Measurements from ENCODE around the gene TP73. TPM values are rescaled to one million over a fixed set of nuclear protein-coding genes. Genes with fewer than 3 reads are reported as not detected.

The TP73 gene
- total and polyA plus RNA-seq, 2 donors (not counting 1 experiment from before 2014, with no cell fraction given) = 1.2 to 2.4 TPM

DNA sequence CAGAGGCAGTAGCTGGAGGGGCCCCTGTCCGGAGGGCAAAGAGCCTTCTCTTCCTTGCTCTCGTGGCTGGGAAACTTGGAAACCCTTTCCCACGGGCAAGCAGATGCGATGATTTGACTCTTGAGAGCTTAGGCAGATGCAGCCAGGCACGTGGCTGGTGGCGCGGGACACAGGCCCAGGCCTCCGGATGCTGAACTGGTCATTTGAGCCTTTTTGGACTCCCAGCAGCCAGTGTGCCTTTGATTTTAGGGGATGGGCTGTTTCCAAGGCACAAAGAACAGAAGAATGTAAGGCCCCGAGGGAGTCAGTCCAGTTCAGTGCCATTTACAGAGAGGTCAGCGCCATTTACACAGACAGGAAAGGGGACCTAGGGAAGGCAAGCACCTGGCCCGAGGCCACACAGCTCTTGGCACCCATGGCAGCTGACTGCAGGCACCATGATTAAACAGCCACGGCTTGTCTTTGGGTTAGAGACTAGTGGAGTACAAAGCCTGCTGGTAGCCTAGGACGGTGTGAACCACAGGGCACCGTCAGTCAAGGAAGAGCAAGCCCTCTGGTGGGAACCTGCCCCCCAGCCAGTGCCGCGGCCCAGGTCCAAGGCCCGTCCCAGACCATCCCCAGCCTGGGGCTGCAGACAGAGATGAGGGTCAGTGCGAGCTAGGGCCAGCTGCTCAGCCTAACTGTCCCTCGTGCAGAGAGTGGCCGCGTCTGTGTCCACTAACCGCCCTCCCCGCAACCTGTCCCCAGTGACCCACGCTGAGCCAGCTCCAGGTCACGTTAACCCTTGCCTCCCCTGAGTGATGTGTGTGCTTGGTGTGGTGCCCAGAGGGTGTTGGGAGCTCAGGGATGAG is 79.5 kb downstream of the TP73 start:
- Mint-ChIP-seq H3K4me3 (no peak overlapping the region), H3K27me3 (peaks cover 3% of the 10 kb centered on the region), H3K4me1 (no peaks in the 10 kb centered on the region), H3K9me3 (ENCODE audit: insufficient read depth) (no peaks in the 10 kb centered on the region), H3K27ac (no peak overlapping the region)
- no peak overlapping the region for H2AFZ ChIP-seq (ENCODE audit: insufficient read depth, low read depth, low read length, poor library complexity, severe bottlenecking)
- H3K9me3 ChIP-seq (ENCODE audit: control extremely low read depth in 1 of 3, control insufficient read depth in 2 of 3, insufficient read depth in 1 of 3, low read length in 2 of 3) = peaks cover 0 to 3% (median 0%) of the 10 kb centered on the region in 3 donors
- TF ChIP-seq, protein P1, sequence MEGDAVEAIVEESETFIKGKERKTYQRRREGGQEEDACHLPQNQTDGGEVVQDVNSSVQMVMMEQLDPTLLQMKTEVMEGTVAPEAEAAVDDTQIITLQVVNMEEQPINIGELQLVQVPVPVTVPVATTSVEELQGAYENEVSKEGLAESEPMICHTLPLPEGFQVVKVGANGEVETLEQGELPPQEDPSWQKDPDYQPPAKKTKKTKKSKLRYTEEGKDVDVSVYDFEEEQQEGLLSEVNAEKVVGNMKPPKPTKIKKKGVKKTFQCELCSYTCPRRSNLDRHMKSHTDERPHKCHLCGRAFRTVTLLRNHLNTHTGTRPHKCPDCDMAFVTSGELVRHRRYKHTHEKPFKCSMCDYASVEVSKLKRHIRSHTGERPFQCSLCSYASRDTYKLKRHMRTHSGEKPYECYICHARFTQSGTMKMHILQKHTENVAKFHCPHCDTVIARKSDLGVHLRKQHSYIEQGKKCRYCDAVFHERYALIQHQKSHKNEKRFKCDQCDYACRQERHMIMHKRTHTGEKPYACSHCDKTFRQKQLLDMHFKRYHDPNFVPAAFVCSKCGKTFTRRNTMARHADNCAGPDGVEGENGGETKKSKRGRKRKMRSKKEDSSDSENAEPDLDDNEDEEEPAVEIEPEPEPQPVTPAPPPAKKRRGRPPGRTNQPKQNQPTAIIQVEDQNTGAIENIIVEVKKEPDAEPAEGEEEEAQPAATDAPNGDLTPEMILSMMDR (IDR thresholded peaks at IDR 0.05) = no peak
- TF ChIP-seq EZH2 (IDR thresholded peaks at IDR 0.05; ENCODE audit: borderline replicate concordance, insufficient read depth, low read depth, low read length, poor library complexity, severe bottlenecking) = no peak
- no peaks in the 10 kb centered on the region for H4K20me1 ChIP-seq (ENCODE audit: control insufficient read depth, insufficient read depth, low read length, poor library complexity, severe bottlenecking)
- ATAC-seq (ENCODE audit: low read depth) (no peak), DNase-seq (no peak)
- no peak overlapping the region for H3K4me3 ChIP-seq (ENCODE audit: control extremely low read depth in 1 of 5, extremely low read depth in 1 of 5, insufficient read depth in 1 of 5, low read depth in 2 of 5, low read length in 4 of 5)
- ChIA-PET POLR2A (no interaction called here), CTCF (interaction anchor here (2.2 kb wide), 1 partner anchor 10 kb away, joined by 7 read pairs; no protein-coding TSS in a partner anchor)
- no peak overlapping the region for H3K9ac ChIP-seq (ENCODE audit: low read length)
- no peaks in the 10 kb centered on the region for H3K36me3 ChIP-seq (replicated peaks in 1 of 2; ENCODE audit: control extremely low read depth in 1 of 2, control insufficient read depth in 1 of 2, extremely low read depth in 1 of 2, insufficient read depth in 2 of 2, low read length in 1 of 2)
- no peaks in the 10 kb centered on the region for H3K79me2 ChIP-seq (ENCODE audit: control insufficient read depth, insufficient read depth, low read length)
- WGBS (ENCODE audit: insufficient coverage) = 92% methylated on average over 24 of the region's 25 CpGs
- no peak overlapping the region for H3K27ac ChIP-seq (ENCODE audit: low read length in 2 of 2)
- H3K4me1 ChIP-seq (ENCODE audit: control insufficient read depth in 2 of 2, insufficient read depth in 2 of 2, low read length in 2 of 2) = no peaks in the 10 kb centered on the region
- H3K27me3 ChIP-seq (replicated peaks in 1 of 4; ENCODE audit: control extremely low read depth in 1 of 4, control insufficient read depth in 3 of 4, insufficient read depth in 4 of 4, low read length in 3 of 4) = no peaks in the 10 kb centered on the region
- intact Hi-C loops (cut with micrococcal nuclease) = no loop called here
- H3K4me2 ChIP-seq (replicated peaks; ENCODE audit: low read depth, low read length, poor library complexity, severe bottlenecking) = no peak overlapping the region

- ChIA-PET POLR2A (no interaction called here), CTCF (interaction anchor here (2.2 kb wide), 1 partner anchor 10 kb away, joined by 7 read pairs; no protein-coding TSS in a partner anchor)
- TF ChIP-seq EZH2 (IDR thresholded peaks at IDR 0.05; ENCODE audit: borderline replicate concordance, insufficient read depth, low read depth, low read length, poor library complexity, severe bottlenecking) = no peak
- TF ChIP-seq, protein P1 (IDR thresholded peaks at IDR 0.05) = no peak
- Histone ChIP-seq H2AFZ (ENCODE audit: insufficient read depth, low read depth, low read length, poor library complexity, severe bottlenecking) (no peak overlapping the region), H3K27ac (ENCODE audit: low read length in 2 of 2) (no peak overlapping the region), H3K4me3 (ENCODE audit: control extremely low read depth in 1 of 5, extremely low read depth in 1 of 5, insufficient read depth in 1 of 5, low read depth in 2 of 5, low read length in 4 of 5) (no peak overlapping the region), H3K36me3 (replicated peaks in 1 of 2; ENCODE audit: control extremely low read depth in 1 of 2, control insufficient read depth in 1 of 2, extremely low read depth in 1 of 2, insufficient read depth in 2 of 2, low read length in 1 of 2) (no peaks in the 10 kb centered on the region), H3K9ac (ENCODE audit: low read length) (no peak overlapping the region), H3K4me2 (replicated peaks; ENCODE audit: low read depth, low read length, poor library complexity, severe bottlenecking) (no peak overlapping the region), H3K79me2 (ENCODE audit: control insufficient read depth, insufficient read depth, low read length) (no peaks in the 10 kb centered on the region), H3K27me3 (replicated peaks in 1 of 4; ENCODE audit: control extremely low read depth in 1 of 4, control insufficient read depth in 3 of 4, insufficient read depth in 4 of 4, low read length in 3 of 4) (no peaks in the 10 kb centered on the region), H3K9me3 (ENCODE audit: control extremely low read depth in 1 of 3, control insufficient read depth in 2 of 3, insufficient read depth in 1 of 3, low read length in 2 of 3) (peaks cover 0 to 3% (median 0%) of the 10 kb centered on the region in 3 donors), H3K4me1 (ENCODE audit: control insufficient read depth in 2 of 2, insufficient read depth in 2 of 2, low read length in 2 of 2) (no peaks in the 10 kb centered on the region), H4K20me1 (ENCODE audit: control insufficient read depth, insufficient read depth, low read length, poor library complexity, severe bottlenecking) (no peaks in the 10 kb centered on the region)
- DNase-seq (no peak), ATAC-seq (ENCODE audit: low read depth) (no peak)
- H3K27ac Mint-ChIP-seq = no peak overlapping the region
- no peak overlapping the region for H3K4me3 Mint-ChIP-seq
- 57% methylated on average over 35 of the region's 37 CpGs for WGBS (ENCODE audit: insufficient coverage)
- intact Hi-C loops (cut with micrococcal nuclease) = no loop called here
- H3K4me1 Mint-ChIP-seq = no peaks in the 10 kb centered on the region
- H3K27me3 Mint-ChIP-seq = peaks cover 3% of the 10 kb centered on the region
- no peaks in the 10 kb centered on the region for H3K9me3 Mint-ChIP-seq (ENCODE audit: insufficient read depth)
Observed at GRCh38 chr1:3732434-3733093, 80.2 kb downstream of the TP73 start.

Data from B cell (primary cell).